MCF 10A (cell line): ENCODE data around the gene RPS5. TPM values are rescaled to one million over a fixed set of nuclear protein-coding genes. Genes with fewer than 3 reads are reported as not detected.

Experiments used
- BruUV-seq: library from RNA; stranded (reverse); fragments of 400-500 nt; replicated peaks from 2 replicates; lab custom pipeline; 2021; lab: Mats Ljungman, UMichigan
- CTCF ChIA-PET: fragments of 300-600 bp; sonication (Branson Sonifier 250); formaldehyde crosslinking; extraction: SDS; loops from one replicate; lab custom pipeline; 2021; ENCODE audit warnings: antibody characterized with exemption, inconsistent platforms; lab: Yijun Ruan, JAX
- POLR2A ChIA-PET: fragments of 300-600, 350-650 bp; sonication (Branson Sonifier 250); formaldehyde crosslinking; extraction: SDS; loops from one replicate; lab custom pipeline; 2020; ENCODE audit warnings: antibody characterized with exemption, inconsistent platforms; lab: Yijun Ruan, JAX
- DNase-seq: peaks from one replicate; pipeline ENCODE4 v3.0.0-alpha.2; 2018; ENCODE audit not compliant: unreplicated experiment
- H3K27ac Mint-ChIP-seq: one replicate; pipeline ENCODE4 v1.8.0; 2022; ENCODE audit warnings: mild to moderate bottlenecking, low read depth, mixed read lengths; ENCODE audit not compliant: unreplicated experiment
- H3K27me3 Mint-ChIP-seq: one replicate; pipeline ENCODE4 v1.8.0; 2022; ENCODE audit warnings: mixed read lengths; ENCODE audit not compliant: insufficient read depth, unreplicated experiment
- H3K36me3 Mint-ChIP-seq: one replicate; pipeline ENCODE4 v1.8.0; 2022; ENCODE audit warnings: mild to moderate bottlenecking, moderate library complexity, mixed read lengths; ENCODE audit not compliant: insufficient read depth, unreplicated experiment
- H3K4me1 Mint-ChIP-seq: one replicate; pipeline ENCODE4 v1.8.0; 2022; ENCODE audit warnings: mixed read lengths; ENCODE audit not compliant: insufficient read depth, unreplicated experiment
- H3K4me3 Mint-ChIP-seq: one replicate; pipeline ENCODE4 v1.8.0; 2022; ENCODE audit warnings: mild to moderate bottlenecking, moderate library complexity, mixed read lengths; ENCODE audit not compliant: unreplicated experiment
- H3K9me3 Mint-ChIP-seq: one replicate; pipeline ENCODE4 v1.8.0; 2022; ENCODE audit warnings: mixed read lengths; ENCODE audit not compliant: unreplicated experiment
- intact Hi-C: fragments of 100-400 bp; cut with micrococcal nuclease; formaldehyde crosslinking; loops from 2 replicates; pipeline ENCODE4 v1.14.1; 2022
- total RNA-seq: library from RNA; stranded (reverse); gene quantifications from 2 replicates; pipeline ENCODE4 v1.2.3, GENCODE V29; 2022
- TF ChIP-seq, protein P1 (sequence below): fragments of 200-600 bp; IDR thresholded peaks from one replicate; pipeline ENCODE4 v1.8.0; 2022; ENCODE audit warnings: antibody characterized with exemption, mild to moderate bottlenecking; ENCODE audit not compliant: unreplicated experiment

The RPS5 gene
- total RNA-seq, 1 experiment from 2014 or later: 1,779 TPM

- Mint-ChIP-seq H3K27me3 (no peaks in the 10 kb centered on the region), H3K4me3 (peak overlapping the region; percentile 18), H3K4me1 (peaks cover 30% of the 10 kb centered on the region), H3K27ac (no peak overlapping the region), H3K36me3 (peaks cover 54% of the 10 kb centered on the region), H3K9me3 (no peaks in the 10 kb centered on the region)
- TF ChIP-seq, protein P1, sequence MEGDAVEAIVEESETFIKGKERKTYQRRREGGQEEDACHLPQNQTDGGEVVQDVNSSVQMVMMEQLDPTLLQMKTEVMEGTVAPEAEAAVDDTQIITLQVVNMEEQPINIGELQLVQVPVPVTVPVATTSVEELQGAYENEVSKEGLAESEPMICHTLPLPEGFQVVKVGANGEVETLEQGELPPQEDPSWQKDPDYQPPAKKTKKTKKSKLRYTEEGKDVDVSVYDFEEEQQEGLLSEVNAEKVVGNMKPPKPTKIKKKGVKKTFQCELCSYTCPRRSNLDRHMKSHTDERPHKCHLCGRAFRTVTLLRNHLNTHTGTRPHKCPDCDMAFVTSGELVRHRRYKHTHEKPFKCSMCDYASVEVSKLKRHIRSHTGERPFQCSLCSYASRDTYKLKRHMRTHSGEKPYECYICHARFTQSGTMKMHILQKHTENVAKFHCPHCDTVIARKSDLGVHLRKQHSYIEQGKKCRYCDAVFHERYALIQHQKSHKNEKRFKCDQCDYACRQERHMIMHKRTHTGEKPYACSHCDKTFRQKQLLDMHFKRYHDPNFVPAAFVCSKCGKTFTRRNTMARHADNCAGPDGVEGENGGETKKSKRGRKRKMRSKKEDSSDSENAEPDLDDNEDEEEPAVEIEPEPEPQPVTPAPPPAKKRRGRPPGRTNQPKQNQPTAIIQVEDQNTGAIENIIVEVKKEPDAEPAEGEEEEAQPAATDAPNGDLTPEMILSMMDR: no peak
- BruUV-seq: no TSS peak
- ChIA-PET POLR2A (interaction anchor here (1.0 kb wide), 1 partner anchor 9 kb away, joined by 5 read pairs; the partner anchor contains the start of gene RPS5), CTCF (no interaction called here)
- no peak for DNase-seq
- intact Hi-C loops: no loop called here
Measured at GRCh38 chr19:58395979-58396627, 9.0 kb downstream of the RPS5 start.

DNA sequence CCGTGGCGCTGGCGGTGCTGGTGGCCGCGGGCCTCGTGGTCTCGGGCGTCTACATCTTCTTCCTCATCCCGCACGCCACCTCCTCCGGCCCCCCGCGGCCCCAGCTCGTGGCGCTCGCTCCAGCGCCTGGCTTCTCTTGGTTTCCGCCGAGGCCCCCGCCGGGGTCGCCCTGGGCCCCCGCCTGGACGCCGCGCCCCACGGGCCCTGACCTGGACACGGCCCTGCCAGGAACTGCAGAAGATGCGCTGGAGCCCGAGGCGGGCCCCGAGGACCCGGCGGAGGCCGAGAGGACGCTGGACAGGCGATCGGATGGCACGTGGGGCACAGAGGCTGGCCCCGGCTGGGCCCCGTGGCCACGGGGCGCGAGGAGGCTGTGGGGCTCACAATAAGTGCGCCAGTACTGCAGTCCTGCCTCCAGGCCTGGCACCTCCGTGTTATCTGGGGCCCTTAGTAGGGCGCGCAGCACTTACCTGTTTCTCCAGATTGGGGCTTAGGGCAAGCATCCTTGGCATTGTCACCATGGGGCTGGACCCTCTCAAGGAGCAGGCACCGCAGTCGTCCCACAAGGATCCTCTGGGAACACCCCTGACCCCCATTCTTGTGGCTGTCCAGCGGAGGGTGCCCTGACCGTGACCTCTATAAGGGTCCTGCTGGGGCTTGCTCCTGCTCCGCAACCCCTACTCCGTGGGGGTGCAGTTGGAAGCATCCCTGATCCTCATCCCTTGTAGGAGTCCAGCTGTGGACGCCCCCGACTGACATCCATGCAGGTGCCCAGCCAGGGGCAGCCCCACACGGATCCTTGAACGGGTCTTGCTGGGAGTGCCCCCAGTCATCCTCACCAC, 9.8 kb downstream of the RPS5 start:
- POLR2A ChIA-PET: interaction anchor here (4.7 kb wide), 1 partner anchor 8 kb away, joined by 22 read pairs; the partner anchor contains the start of gene RPS5
- no peak overlapping the region for H3K4me3 Mint-ChIP-seq
- no peaks in the 10 kb centered on the region for H3K27me3 Mint-ChIP-seq
- intact Hi-C loops: no loop called here
- no peak overlapping the region for H3K27ac Mint-ChIP-seq
- DNase-seq: no peak
- TF ChIP-seq, protein P1: no peak
- BruUV-seq: no TSS peak
- H3K4me1 Mint-ChIP-seq: peaks cover 33% of the 10 kb centered on the region
- peaks cover 46% of the 10 kb centered on the region for H3K36me3 Mint-ChIP-seq
- H3K9me3 Mint-ChIP-seq: no peaks in the 10 kb centered on the region
- CTCF ChIA-PET: no interaction called here

- Mint-ChIP-seq H3K27me3 (no peaks in the 10 kb centered on the region), H3K36me3 (peaks cover 40% of the 10 kb centered on the region), H3K27ac (no peak overlapping the region), H3K4me1 (peaks cover 33% of the 10 kb centered on the region), H3K9me3 (no peaks in the 10 kb centered on the region), H3K4me3 (no peak overlapping the region)
- intact Hi-C loops: no loop called here
- ChIA-PET POLR2A (interaction anchor here (4.7 kb wide), 1 partner anchor 9 kb away, joined by 22 read pairs; the partner anchor contains the start of gene RPS5), CTCF (no interaction called here)
- TF ChIP-seq, protein P1: no peak
- no peak for DNase-seq
- BruUV-seq: TSS peak; percentile 0
Measured at GRCh38 chr19:58397533-58398037, 10.5 kb downstream of the RPS5 start.

DNA sequence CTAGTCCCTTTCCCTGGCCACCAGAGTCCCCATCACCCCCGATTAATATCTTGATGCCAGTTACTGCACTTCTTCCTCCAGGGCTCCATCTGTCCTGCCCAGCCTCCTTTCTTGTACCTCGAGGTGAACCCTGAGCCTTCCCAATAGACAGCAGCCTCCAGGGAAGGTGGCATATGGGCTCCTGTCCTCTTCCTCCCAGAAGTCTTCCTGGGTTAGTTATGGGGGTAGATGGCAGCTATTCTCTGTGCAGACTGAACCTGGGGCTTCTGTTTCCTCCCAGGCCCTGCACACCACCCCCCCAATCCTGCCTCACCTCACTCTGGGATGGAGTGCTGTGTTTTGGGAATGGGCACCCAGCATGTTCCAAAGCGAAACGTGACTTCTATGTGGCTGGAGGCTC, 11.0 kb downstream of the RPS5 start:
- TF ChIP-seq, protein P1: no peak
- no TSS peak for BruUV-seq
- CTCF ChIA-PET: no interaction called here
- peaks cover 35% of the 10 kb centered on the region for H3K36me3 Mint-ChIP-seq
- no peak for DNase-seq
- H3K9me3 Mint-ChIP-seq: no peaks in the 10 kb centered on the region
- POLR2A ChIA-PET: interaction anchor here (4.7 kb wide), 1 partner anchor 9 kb away, joined by 22 read pairs; the partner anchor contains the start of gene RPS5
- peaks cover 33% of the 10 kb centered on the region for H3K4me1 Mint-ChIP-seq
- intact Hi-C loops: no loop called here
- H3K27me3 Mint-ChIP-seq: no peaks in the 10 kb centered on the region
- H3K4me3 Mint-ChIP-seq: no peak overlapping the region
- no peak overlapping the region for H3K27ac Mint-ChIP-seq
